H1 (cell line): Measurements from ENCODE around the gene LRRC63. TPM values are rescaled to one million over a fixed set of nuclear protein-coding genes. Genes with fewer than 3 reads are reported as not detected.

ENCODE experiments used
- CTCF ChIA-PET: fragments of 300-600 bp; sonication (Branson Sonifier 250); formaldehyde crosslinking; loops from one replicate; lab custom pipeline; 2021; ENCODE audit not compliant: partially characterized antibody; lab: Charles Lee
- POLR2A ChIA-PET: fragments of 300-600 bp; sonication (Branson Sonifier 250); formaldehyde crosslinking; loops from one replicate; lab custom pipeline; 2021; ENCODE audit warnings: inconsistent platforms; ENCODE audit not compliant: partially characterized antibody; lab: Charles Lee
- DNase-seq, 2 experiments: peaks; one replicate each; pipeline versions ENCODE4 v3.0.0 to v3.0.0-alpha.2; 2010 to 2022; ENCODE audit warnings: low spot score in 2 of 2, low read depth in 1 of 2, mixed read lengths in 1 of 2
- FAIRE-seq: peaks from 2 replicates; lab custom pipeline; 2011; peaks lifted over from hg19 to GRCh38; lab: Jason Lieb, UNC
- H2AFZ ChIP-seq: 2 replicates; pipeline ENCODE4 v1.8.1; 2012; ENCODE audit warnings: low read length, inconsistent platforms
- H2AK5ac ChIP-seq: 2 replicates; pipeline ENCODE4 v1.6.1; 2013; ENCODE audit warnings: low read depth, low read length
- H2BK120ac ChIP-seq: replicated peaks from 2 replicates; pipeline ENCODE3; 2013; ENCODE audit warnings: low read depth, low read length, inconsistent platforms
- H2BK12ac ChIP-seq: 2 replicates; pipeline ENCODE4 v1.6.1; 2013; ENCODE audit warnings: low read depth, low read length
- H2BK15ac ChIP-seq: 2 replicates; pipeline ENCODE4 v1.6.1; 2013; ENCODE audit warnings: low read length
- H2BK20ac ChIP-seq: 2 replicates; pipeline ENCODE4 v1.6.1; 2013; ENCODE audit warnings: low read length
- H2BK5ac ChIP-seq: 2 replicates; pipeline ENCODE4 v1.6.1; 2013; ENCODE audit warnings: low read depth, low read length
- H3K14ac ChIP-seq: 2 replicates; pipeline ENCODE4 v1.6.1; 2013; ENCODE audit warnings: inconsistent platforms; ENCODE audit not compliant: insufficient read length
- H3K18ac ChIP-seq: 2 replicates; pipeline ENCODE4 v1.6.1; 2013; ENCODE audit warnings: low read length; ENCODE audit errors: extremely low read depth
- H3K23ac ChIP-seq: 2 replicates; pipeline ENCODE4 v1.6.1; 2013; ENCODE audit warnings: inconsistent platforms; ENCODE audit not compliant: insufficient read length
- H3K23me2 ChIP-seq: 2 replicates; pipeline ENCODE4 v1.6.1; 2013; ENCODE audit warnings: low read depth, low read length
- H3K27ac ChIP-seq: 2 replicates; pipeline ENCODE4 v1.6.1; 2011; ENCODE audit warnings: low read depth, low read length, inconsistent platforms
- H3K27me3 ChIP-seq, 4 experiments: replicated peaks in 1 of 4; 1 replicate in 1 of 4; 2 replicates in 3 of 4; pipeline versions ENCODE4 v1.6.1 to v1.8.1; 2011 to 2013; ENCODE audit warnings: low read length in 3 of 4, mild to moderate bottlenecking in 3 of 4, inconsistent platforms in 2 of 4, mixed read lengths in 2 of 4, moderate library complexity in 1 of 4; ENCODE audit not compliant: control insufficient read depth in 3 of 4, insufficient read depth in 3 of 4; ENCODE audit errors: extremely low read depth in 1 of 4
- H3K36me3 ChIP-seq, 4 experiments: 2 replicates each; pipeline versions ENCODE4 v1.6.1 to v1.8.1; 2011 to 2013; ENCODE audit warnings: mild to moderate bottlenecking in 4 of 4, low read length in 3 of 4, moderate library complexity in 2 of 4, control low read depth in 1 of 4, inconsistent platforms in 1 of 4; ENCODE audit not compliant: insufficient read depth in 4 of 4, control insufficient read depth in 2 of 4
- H3K4ac ChIP-seq: replicated peaks from 2 replicates; pipeline ENCODE3; 2013; ENCODE audit warnings: low read length, low read depth, mixed read lengths, inconsistent platforms; ENCODE audit not compliant: insufficient read length
- H3K4me1 ChIP-seq, 4 experiments: replicated peaks in 1 of 4; 1 replicate in 1 of 4; 2 replicates in 3 of 4; pipeline versions ENCODE4 v1.6.1 to v1.8.1; 2011 to 2013; ENCODE audit warnings: low read length in 3 of 4, inconsistent platforms in 2 of 4, mixed read lengths in 1 of 4; ENCODE audit not compliant: insufficient read depth in 4 of 4, control insufficient read depth in 3 of 4
- H3K4me2 ChIP-seq, 2 experiments: 2 replicates each; pipeline versions ENCODE4 v1.6.1 to v1.8.1; 2011 to 2013; ENCODE audit warnings: low read depth in 2 of 2, low read length in 2 of 2, control low read depth in 1 of 2, inconsistent platforms in 1 of 2, mild to moderate bottlenecking in 1 of 2; ENCODE audit not compliant: insufficient read depth in 1 of 2
- H3K4me3 ChIP-seq, 4 experiments: fragments of 200-600, 300-600 bp in 1 of 4; sonication (generic), shearing (Covaris generic), sonication (Bioruptor Twin) in 1 of 4; 2 replicates each; pipeline versions ENCODE4 v1.5.1 to v1.8.1; 2011 to 2016; ENCODE audit warnings: low read length in 4 of 4, low read depth in 3 of 4, control low read depth in 2 of 4, inconsistent platforms in 2 of 4, mild to moderate bottlenecking in 2 of 4, mixed read lengths in 1 of 4, moderate library complexity in 1 of 4; ENCODE audit not compliant: insufficient read depth in 2 of 4; ENCODE audit errors: extremely low read depth in 1 of 4
- H3K56ac ChIP-seq: replicated peaks from 2 replicates; pipeline ENCODE3; 2013; ENCODE audit warnings: low read depth, mild to moderate bottlenecking, mixed read lengths, low read length, inconsistent platforms; ENCODE audit not compliant: insufficient read length
- H3K79me1 ChIP-seq: 2 replicates; pipeline ENCODE4 v1.6.1; 2013; ENCODE audit warnings: low read depth, low read length, control low read depth
- H3K79me2 ChIP-seq, 2 experiments: 2 replicates each; pipeline versions ENCODE4 v1.6.1 to v1.8.1; 2012 to 2013; ENCODE audit warnings: low read length in 2 of 2, mild to moderate bottlenecking in 2 of 2, inconsistent platforms in 1 of 2; ENCODE audit not compliant: insufficient read depth in 2 of 2, control insufficient read depth in 1 of 2
- H3K9ac ChIP-seq, 4 experiments: replicated peaks in 1 of 4; 1 replicate in 1 of 4; 2 replicates in 3 of 4; pipeline versions ENCODE4 v1.6.1 to v1.8.1; 2011 to 2013; ENCODE audit warnings: low read depth in 3 of 4, low read length in 3 of 4, control low read depth in 2 of 4, mild to moderate bottlenecking in 2 of 4, moderate library complexity in 2 of 4, inconsistent platforms in 1 of 4; ENCODE audit errors: extremely low read depth in 1 of 4
- H3K9me3 ChIP-seq, 2 experiments: 2 replicates each; pipeline versions ENCODE4 v1.6.1 to v1.8.1; 2012 to 2013; ENCODE audit warnings: mild to moderate bottlenecking in 2 of 2, moderate library complexity in 2 of 2, control low read depth in 1 of 2, inconsistent platforms in 1 of 2, low read depth in 1 of 2, low read length in 1 of 2, mixed read lengths in 1 of 2; ENCODE audit not compliant: insufficient read depth in 2 of 2
- H4K20me1 ChIP-seq, 2 experiments: replicated peaks in 1 of 2; 2 replicates each; pipeline versions ENCODE3 to v1.8.1; 2011 to 2013; ENCODE audit warnings: inconsistent platforms in 2 of 2, low read length in 2 of 2, mild to moderate bottlenecking in 1 of 2; ENCODE audit not compliant: insufficient read depth in 2 of 2, control insufficient read depth in 1 of 2
- H4K5ac ChIP-seq: 2 replicates; pipeline ENCODE4 v1.6.1; 2013; ENCODE audit warnings: low read length, low read depth, mixed read lengths, inconsistent platforms; ENCODE audit not compliant: insufficient read length
- H4K8ac ChIP-seq: 2 replicates; pipeline ENCODE4 v1.8.0; 2013; ENCODE audit warnings: mild to moderate bottlenecking, moderate library complexity, low read length, inconsistent platforms; ENCODE audit not compliant: insufficient read depth; ENCODE audit errors: extremely low read depth
- H4K91ac ChIP-seq: replicated peaks from 2 replicates; pipeline ENCODE3; 2013; ENCODE audit warnings: low read length, mixed read lengths, inconsistent platforms; ENCODE audit not compliant: insufficient read length
- ASH2L ChIP-seq: fragments of 200-600, 300-600 bp; sonication (generic); IDR thresholded peaks from one replicate; pipeline ENCODE4 v1.7.1; 2017; ENCODE audit warnings: low read length
- JUND ChIP-seq: IDR thresholded peaks from 2 replicates; pipeline ENCODE4 v1.6.1; 2011; ENCODE audit warnings: mild to moderate bottlenecking, improper control_type of control experiment, low read length
- NRF1 ChIP-seq: IDR thresholded peaks from 2 replicates; pipeline ENCODE4 v1.6.1; 2011; ENCODE audit warnings: mild to moderate bottlenecking, low read depth, low read length, improper control_type of control experiment
- SP1 ChIP-seq: IDR thresholded peaks from 2 replicates; pipeline ENCODE4 v1.6.1; 2011; ENCODE audit warnings: low read depth, low read length
- WGBS, 2 experiments: shearing (Covaris generic) in 1 of 2; methylation state at CpG; one replicate each; pipeline versions ENCODE4 v1.1.6 to v1.1.7; 2013 to 2015; ENCODE audit warnings: low lambda C conversion rate in 2 of 2, mixed read lengths in 2 of 2, inconsistent platforms in 1 of 2, low coverage in 1 of 2, missing lambda C conversion rate in 1 of 2; ENCODE audit not compliant: insufficient replicate concordance in 2 of 2, insufficient coverage in 1 of 2, insufficient read length in 1 of 2; ENCODE audit errors: extremely low coverage in 1 of 2, missing lambda C conversion rate in 1 of 2; 5-methylcytosine and 5-hydroxymethylcytosine counted together
- polyA plus RNA-seq, 7 experiments: library from polyadenylated mRNA; depleted of rRNA in 3 of 7; stranded (reverse) in 5 of 7; unstranded in 2 of 7; fragments of >200 nt in 5 of 7; fragments of 200-250 nt in 2 of 7; gene quantifications; 1 replicate in 5 of 7; 2 replicates in 1 of 7; 4 replicates in 1 of 7; pipeline versions ENCODE4 v1.2.1 to v1.2.3, GENCODE V29; 2011 to 2013; ENCODE audit warnings: missing spikeins in 2 of 7, mixed read lengths in 2 of 7
- total RNA-seq: library from RNA; stranded (reverse); fragmentation: NEBNext Ultra II Directional; extraction: Animal tissue kit (Norgen Biotek cat#: 25700); gene quantifications from 2 replicates; pipeline ENCODE4 v1.2.1, GENCODE V29; 2021

The LRRC63 gene
- total and polyA plus RNA-seq, 2 of the 8 experiments (the other 6 are each of a cell fraction or from before 2014, with no cell fraction given) = not detected

DNA sequence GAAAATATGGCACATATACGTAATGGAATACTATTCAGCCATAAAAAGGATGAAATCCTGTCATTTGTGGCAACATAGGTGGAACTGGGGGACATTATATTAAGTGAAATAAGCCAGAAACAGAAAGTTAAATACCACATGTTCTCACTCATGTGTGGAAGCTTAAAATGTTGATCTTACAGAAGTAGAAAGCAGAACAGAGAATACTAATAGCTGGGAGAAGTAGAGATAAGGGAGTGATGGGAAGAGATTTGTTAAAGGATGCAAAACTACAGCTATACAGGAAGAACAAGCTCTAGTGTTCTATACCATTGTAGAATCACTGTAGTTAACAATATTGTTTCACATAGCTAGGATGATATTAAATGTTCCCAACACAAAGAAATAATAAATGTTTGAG, 107.3 kb downstream of the LRRC63 start:
- no peaks in the 10 kb centered on the region for H3K27me3 ChIP-seq
- no peaks in the 10 kb centered on the region for H3K4me1 ChIP-seq
- no peak overlapping the region for H3K23ac ChIP-seq
- no peak overlapping the region for H2BK120ac ChIP-seq
- no peak overlapping the region for H4K5ac ChIP-seq
- no peak overlapping the region for H2BK20ac ChIP-seq
- H4K20me1 ChIP-seq = no peaks in the 10 kb centered on the region
- H4K91ac ChIP-seq = no peak overlapping the region
- DNase-seq = no peak
- no peak overlapping the region for H2AK5ac ChIP-seq
- ChIA-PET CTCF (interaction anchor here (1.1 kb wide), 1 partner anchor 20 kb away, joined by 3 read pairs; no protein-coding TSS in a partner anchor), POLR2A (no interaction called here)
- no peak overlapping the region for H3K9ac ChIP-seq
- WGBS, 2 experiments = 87% methylated on average over 1 of the region's 1 CpG; no CpG with 5 or more reads in 1 of the 2 experiments
- H3K4me3 ChIP-seq = no peak overlapping the region
- H3K27ac ChIP-seq = no peak overlapping the region
- H2BK5ac ChIP-seq = no peak overlapping the region
- no peak overlapping the region for H4K8ac ChIP-seq
- no peak for FAIRE-seq
- H2AFZ ChIP-seq = no peak overlapping the region
- no peaks in the 10 kb centered on the region for H3K36me3 ChIP-seq
- H3K18ac ChIP-seq = no peak overlapping the region
- no peak overlapping the region for H3K14ac ChIP-seq
- no peak overlapping the region for H3K4me2 ChIP-seq
- no peak overlapping the region for H2BK12ac ChIP-seq
- no peaks in the 10 kb centered on the region for H3K23me2 ChIP-seq
- H3K4ac ChIP-seq = no peak overlapping the region
- no peaks in the 10 kb centered on the region for H3K9me3 ChIP-seq
- H3K79me2 ChIP-seq = no peaks in the 10 kb centered on the region
- H2BK15ac ChIP-seq = no peak overlapping the region
- H3K79me1 ChIP-seq = no peaks in the 10 kb centered on the region
- H3K56ac ChIP-seq = no peak overlapping the region
- TF ChIP-seq JUND = no peak
- TF ChIP-seq SP1 = no peak
- no peak for TF ChIP-seq NRF1
- TF ChIP-seq ASH2L = no peak
